ENCODE results near the gene ALDH1A3.

The ALDH1A3 gene

DNA sequence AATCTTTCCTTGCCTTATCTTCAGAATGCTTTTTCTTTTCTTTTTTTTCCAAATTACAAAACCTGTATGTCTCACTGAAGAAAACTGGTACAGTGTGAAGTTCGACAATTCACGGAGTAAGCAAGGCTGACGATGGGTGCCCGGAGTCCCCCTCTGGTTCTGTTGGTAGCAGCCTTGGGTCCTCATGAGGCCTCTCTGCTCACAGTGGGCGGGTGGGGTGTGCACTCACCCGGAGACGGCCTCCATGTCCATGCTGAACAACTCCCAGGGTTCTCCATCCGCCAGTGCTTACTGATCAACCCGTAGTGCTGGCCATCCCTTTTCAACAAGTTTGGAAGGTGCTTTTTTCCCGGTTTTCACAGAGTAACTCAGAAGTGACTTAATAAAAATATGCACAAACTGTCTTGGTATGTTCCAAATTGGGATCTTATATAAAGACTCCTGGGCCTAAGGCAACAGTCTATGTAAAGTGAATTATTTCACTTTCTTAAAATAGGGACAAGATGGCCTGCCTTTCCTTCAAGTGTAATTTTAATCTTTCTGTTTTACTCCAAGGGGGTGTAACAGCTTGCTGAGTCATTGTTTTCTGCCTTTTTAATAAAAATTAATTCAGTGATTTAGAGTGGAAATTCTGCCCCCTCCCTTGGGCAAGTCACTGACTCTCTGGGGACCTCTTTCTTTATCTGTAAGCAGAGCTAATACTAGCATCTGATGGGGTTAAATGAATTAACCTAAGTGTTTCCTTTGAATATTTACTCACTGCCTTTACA lies 63.2 kb downstream of the ALDH1A3 start:
- in situ Hi-C loops (cut with MboI; ENCODE audit: low sequenced_read_pairs): no loop called here

GRCh38 chr15:100944244-100944895 lies 64.7 kb downstream of the ALDH1A3 start:
- in situ Hi-C loops (cut with MboI; ENCODE audit: low sequenced_read_pairs): no loop called here

DNA sequence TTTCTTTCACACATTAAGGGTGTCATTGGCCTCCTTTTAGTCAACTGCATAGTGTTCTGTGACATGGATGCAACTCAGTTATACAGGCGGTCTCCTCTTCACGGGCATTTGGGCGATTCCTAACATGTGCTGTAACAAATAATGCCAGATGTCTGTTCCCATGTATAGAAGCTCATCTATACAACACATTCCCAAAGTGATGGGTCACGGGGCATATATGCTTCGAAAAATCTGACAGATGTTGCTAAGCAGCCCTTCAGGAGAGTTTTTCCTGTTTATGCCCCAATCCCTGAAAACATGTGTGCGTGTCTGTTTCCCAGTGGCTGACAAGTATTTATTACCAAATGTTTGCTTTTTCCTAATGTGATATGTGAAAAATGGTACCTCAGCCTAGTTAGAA lies 65.4 kb downstream of the ALDH1A3 start:
- in situ Hi-C loops (cut with MboI; ENCODE audit: low sequenced_read_pairs): no loop called here

DNA sequence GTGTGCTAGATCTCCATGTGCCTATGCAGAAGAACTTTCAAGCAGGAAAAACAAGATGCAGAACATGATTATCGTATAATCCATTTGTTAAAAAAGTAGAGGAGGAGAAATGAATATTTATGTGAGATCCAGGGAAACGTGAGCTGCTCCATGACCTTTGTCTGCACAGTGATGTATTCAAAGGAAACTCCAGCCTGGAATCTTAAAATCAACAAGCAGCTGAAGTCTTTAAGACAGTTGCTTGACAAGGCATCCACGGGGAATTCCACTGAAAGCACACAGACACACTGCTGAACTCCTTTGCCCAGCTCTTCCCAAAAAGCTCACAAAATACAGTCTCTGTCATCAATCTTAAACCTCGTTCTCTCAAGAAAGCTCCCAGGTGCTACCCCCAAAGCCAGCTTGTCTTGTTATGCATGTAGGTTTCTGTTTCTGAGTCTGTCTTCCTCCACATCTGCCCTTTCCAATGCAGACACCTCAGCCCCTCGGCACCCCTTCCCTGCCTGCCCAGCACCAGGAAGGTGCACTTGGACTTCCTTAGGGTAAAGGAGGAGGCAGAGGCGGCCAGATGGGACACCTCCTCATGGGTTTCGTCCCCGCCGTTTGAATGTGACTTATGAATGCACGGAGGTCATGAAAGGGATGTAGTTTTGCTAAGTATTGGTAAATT lies 68.3 kb downstream of the ALDH1A3 start:
- in situ Hi-C loops (cut with MboI; ENCODE audit: low sequenced_read_pairs): no loop called here

DNA sequence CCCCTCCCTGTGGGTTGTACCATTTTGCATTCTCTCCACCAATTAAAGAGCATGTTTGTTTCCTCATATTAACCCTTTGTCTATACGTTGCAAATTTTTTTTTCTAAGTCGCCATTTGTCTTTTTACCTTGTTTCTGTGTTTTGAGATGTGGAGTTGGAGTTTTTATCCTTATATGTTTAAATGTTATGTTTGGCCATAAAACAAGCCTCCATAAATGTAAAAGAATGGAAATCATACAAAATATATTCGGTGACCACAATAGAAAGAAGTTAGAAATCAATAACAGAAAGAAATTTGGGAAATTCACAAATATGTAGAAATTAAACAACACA lies 68.8 kb downstream of the ALDH1A3 start:
- in situ Hi-C loops (cut with MboI; ENCODE audit: low sequenced_read_pairs): no loop called here

DNA sequence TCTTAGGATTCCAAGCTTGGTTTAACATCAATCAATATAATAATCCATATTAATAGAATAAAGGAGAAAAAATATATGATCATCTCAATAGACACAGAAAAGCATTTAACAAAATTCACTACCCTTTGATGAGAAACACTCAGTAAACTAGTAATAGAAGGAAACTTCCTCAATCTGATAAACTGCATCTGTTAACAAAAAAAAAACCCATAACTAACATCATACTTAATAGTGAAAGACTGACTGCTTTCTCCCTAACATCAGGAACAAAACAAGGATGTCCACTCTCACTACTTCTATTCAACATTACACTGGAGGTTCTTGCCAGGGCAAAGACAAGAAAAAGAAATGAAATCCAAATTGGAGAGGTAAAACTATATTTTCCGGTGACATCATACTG lies 70.1 kb downstream of the ALDH1A3 start:
- in situ Hi-C loops (cut with MboI; ENCODE audit: low sequenced_read_pairs): no loop called here

- in situ Hi-C loops (cut with MboI; ENCODE audit: low sequenced_read_pairs): no loop called here
Measured at GRCh38 chr15:100951965-100952364, 72.3 kb downstream of the ALDH1A3 start.

GRCh38 chr15:100952566-100952965 lies 72.9 kb downstream of the ALDH1A3 start:
- in situ Hi-C loops (cut with MboI; ENCODE audit: low sequenced_read_pairs): no loop called here

DNA sequence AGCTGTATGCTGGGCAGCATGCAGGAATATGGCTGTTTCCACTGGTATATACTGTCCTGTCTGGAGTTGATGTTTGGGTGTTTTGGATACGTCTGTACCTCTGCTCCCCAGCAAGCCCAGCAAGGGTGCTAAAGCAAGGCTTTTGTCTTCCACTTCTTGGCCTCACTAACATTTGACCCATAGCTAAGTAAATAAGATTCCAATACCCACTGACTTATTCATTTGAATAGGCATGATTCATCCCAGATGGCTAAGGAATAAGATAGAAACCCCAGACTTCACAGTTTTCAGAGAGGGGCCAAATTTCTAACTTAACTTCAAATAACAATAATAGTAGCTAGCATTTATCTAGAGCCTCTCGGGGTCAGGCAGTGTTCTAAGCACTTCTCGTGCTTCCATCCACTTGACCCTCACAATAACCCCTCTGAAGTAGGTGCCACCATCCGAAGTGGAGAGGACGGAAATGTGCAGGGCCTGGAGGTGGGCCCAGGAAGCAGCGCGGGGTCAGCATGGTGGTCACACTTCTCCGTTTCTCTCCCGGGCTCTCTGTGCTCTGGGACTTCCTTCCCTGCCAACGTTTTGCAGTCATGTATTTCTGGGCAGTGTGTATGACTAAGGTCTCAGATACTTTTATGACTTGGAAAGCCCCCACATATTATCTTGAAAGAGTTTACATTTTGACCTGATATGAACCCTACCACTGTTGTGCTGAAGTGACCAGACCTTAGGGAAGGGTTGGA lies 78.9 kb downstream of the ALDH1A3 start:
- in situ Hi-C loops (cut with MboI; ENCODE audit: low sequenced_read_pairs): no loop called here

DNA sequence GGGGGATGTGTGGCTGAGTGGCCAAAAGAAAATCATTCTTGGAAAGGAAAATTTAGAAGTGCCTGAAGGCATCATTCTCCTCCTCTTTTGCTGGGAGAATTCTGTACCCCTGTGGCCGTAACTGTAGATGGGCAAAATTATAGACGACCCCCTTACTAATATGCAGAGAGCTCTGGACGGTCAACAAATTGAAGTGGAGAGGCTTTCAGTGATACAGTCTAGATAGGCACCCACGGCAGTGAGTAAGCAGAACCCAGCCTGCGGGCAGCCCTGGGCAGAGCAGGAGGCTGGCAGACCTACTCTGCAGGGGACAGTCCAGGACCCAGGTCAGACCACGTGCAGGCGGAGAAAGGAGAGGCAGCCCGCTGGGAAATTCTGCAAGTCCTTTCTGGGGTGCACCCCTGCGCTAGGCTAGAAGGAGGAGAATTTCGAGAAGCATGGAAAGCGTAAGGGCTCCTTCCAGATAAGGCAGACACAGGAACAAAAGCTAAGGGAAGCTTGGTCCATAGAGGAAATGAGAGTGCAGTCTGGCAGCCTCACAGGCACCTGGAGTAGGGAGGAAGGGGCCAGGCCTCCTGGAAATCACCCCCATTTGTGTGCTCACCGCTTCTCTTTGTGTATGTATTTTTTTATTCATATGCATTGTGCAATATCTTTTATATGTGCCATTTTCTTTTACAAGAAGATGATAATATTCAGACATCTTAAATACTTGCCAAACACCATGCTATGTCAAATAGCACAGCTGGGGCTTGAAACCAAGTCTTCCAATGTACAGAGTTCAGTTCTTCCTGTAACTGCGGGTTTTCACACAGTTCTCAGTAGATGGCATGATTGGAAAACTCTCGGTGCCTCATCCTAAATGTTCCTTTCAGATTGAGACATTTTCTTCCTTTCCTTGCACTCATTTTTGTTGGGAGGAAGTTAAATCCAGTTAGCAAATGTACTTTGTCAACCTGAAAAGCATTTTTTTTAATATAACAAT lies 79.7 kb downstream of the ALDH1A3 start:
- in situ Hi-C loops (cut with MboI; ENCODE audit: low sequenced_read_pairs): no loop called here

Measured in HL-60/S4 treated with phorbol 12-myristate 13-acetate at 8.2 ng/mL for 4 days and 3 days (cell line).